Calu3 (cell line): ENCODE measurements around the gene SIM2. TPM values are rescaled to one million over a fixed set of nuclear protein-coding genes. Genes with fewer than 3 reads are reported as not detected.

Source experiments
- BruUV-seq: library from RNA; stranded (reverse); fragments of 400-500 nt; replicated peaks from 2 replicates; lab custom pipeline; 2021; lab: Mats Ljungman, UMichigan
- CTCF ChIA-PET: fragments of 300-600 bp; sonication (Branson Sonifier 250); formaldehyde crosslinking; loops from one replicate; lab custom pipeline; 2022; ENCODE audit warnings: antibody characterized with exemption; lab: Charles Lee
- DNase-seq: peaks from one replicate; pipeline ENCODE4 v3.0.0; 2022
- H3K27ac Mint-ChIP-seq: one replicate; pipeline ENCODE4 v1.8.0; 2022; ENCODE audit warnings: mixed read lengths; ENCODE audit not compliant: unreplicated experiment
- H3K27me3 Mint-ChIP-seq: one replicate; pipeline ENCODE4 v1.8.0; 2022; ENCODE audit warnings: mixed read lengths; ENCODE audit not compliant: unreplicated experiment
- H3K36me3 Mint-ChIP-seq: one replicate; pipeline ENCODE4 v1.8.0; 2022; ENCODE audit warnings: mild to moderate bottlenecking, moderate library complexity, mixed read lengths; ENCODE audit not compliant: insufficient read depth, unreplicated experiment
- H3K4me1 Mint-ChIP-seq: one replicate; pipeline ENCODE4 v1.8.0; 2022; ENCODE audit warnings: mild to moderate bottlenecking, low read depth, mixed read lengths; ENCODE audit not compliant: unreplicated experiment
- H3K4me3 Mint-ChIP-seq: one replicate; pipeline ENCODE4 v1.8.0; 2022; ENCODE audit warnings: mild to moderate bottlenecking, low read depth, moderate library complexity, mixed read lengths; ENCODE audit not compliant: unreplicated experiment
- H3K9me3 Mint-ChIP-seq: one replicate; pipeline ENCODE4 v1.8.0; 2022; ENCODE audit warnings: low read depth, mixed read lengths; ENCODE audit not compliant: unreplicated experiment
- intact Hi-C: fragments of 100-400 bp; cut with micrococcal nuclease; formaldehyde crosslinking; loops from one replicate; pipeline ENCODE4 v1.10.0; 2022; ENCODE audit not compliant: unreplicated experiment
- total RNA-seq: library from RNA; stranded (reverse); gene quantifications from 2 replicates; pipeline ENCODE4 v1.2.3, GENCODE V29; 2022
- TF ChIP-seq, protein P1 (sequence below): fragments of 200-600 bp; IDR thresholded peaks from one replicate; pipeline ENCODE4 v1.8.0; 2022; ENCODE audit warnings: antibody characterized with exemption; ENCODE audit not compliant: unreplicated experiment

The SIM2 gene
- total RNA-seq, 1 experiment from 2014 or later = 15.4 TPM

DNA sequence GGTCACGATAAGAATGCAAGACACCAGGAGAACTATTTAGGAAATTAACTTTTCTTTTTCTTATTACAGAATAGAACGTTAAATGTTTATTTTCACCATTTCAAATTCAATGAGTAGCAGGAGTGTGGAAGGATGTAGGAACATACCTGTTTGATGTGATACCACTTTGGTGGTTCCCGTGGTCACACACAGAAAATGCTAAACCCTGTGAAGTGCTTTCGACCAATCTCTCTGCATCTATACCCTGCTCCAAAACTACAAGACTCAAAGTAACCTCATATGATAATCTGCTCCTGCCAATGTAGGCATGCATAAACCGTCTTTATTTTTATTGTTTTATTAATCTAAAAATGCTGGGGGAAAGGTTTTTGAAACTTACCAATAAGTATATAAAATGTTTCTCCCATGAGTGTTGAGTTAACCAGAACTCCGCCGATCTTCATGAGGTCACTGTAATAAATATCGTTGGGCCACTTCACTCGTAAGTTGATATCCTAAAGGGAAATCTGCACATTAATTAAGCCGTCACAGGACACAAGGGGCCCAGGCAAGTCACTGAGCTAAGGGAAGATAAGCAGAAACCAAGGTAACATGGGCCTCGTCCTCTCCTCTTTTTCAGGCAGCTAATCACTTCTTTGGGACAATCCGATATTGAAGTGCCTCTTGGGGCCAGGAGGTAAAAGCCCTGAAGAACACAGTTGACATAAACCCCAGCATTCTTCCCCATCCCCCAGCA, 60.6 kb downstream of the SIM2 start:
- H3K4me3 Mint-ChIP-seq = no peak overlapping the region
- H3K9me3 Mint-ChIP-seq = no peaks in the 10 kb centered on the region
- no peak overlapping the region for H3K27ac Mint-ChIP-seq
- H3K4me1 Mint-ChIP-seq = no peaks in the 10 kb centered on the region
- TF ChIP-seq, protein P1, sequence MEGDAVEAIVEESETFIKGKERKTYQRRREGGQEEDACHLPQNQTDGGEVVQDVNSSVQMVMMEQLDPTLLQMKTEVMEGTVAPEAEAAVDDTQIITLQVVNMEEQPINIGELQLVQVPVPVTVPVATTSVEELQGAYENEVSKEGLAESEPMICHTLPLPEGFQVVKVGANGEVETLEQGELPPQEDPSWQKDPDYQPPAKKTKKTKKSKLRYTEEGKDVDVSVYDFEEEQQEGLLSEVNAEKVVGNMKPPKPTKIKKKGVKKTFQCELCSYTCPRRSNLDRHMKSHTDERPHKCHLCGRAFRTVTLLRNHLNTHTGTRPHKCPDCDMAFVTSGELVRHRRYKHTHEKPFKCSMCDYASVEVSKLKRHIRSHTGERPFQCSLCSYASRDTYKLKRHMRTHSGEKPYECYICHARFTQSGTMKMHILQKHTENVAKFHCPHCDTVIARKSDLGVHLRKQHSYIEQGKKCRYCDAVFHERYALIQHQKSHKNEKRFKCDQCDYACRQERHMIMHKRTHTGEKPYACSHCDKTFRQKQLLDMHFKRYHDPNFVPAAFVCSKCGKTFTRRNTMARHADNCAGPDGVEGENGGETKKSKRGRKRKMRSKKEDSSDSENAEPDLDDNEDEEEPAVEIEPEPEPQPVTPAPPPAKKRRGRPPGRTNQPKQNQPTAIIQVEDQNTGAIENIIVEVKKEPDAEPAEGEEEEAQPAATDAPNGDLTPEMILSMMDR = no peak
- CTCF ChIA-PET = no interaction called here
- intact Hi-C loops = loop anchor here (5.0 kb wide), 1 partner anchor 168 kb away; no protein-coding TSS in a partner anchor
- no peak for DNase-seq
- BruUV-seq = no TSS peak
- peaks cover 5% of the 10 kb centered on the region for H3K36me3 Mint-ChIP-seq
- no peaks in the 10 kb centered on the region for H3K27me3 Mint-ChIP-seq

DNA sequence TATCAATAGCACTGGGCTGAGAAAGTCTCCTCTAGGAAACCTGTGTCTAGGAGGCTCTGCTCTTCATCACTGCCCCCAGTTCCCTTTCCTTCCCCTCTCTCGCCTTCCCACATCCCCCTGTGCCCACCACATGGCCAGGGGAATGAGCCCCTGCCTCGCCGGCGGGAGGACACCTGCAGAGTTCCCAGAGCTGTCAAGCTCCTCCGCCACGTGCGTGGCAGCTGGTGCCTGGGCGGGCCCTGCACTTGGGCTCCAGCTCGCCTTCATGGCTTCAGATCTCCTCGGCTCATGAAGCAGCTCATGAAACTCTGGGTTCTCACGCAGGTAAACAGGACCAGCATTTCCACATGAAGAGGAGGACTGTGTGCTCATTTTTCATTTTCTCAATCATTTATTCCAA, 62.8 kb downstream of the SIM2 start:
- intact Hi-C loops = no loop called here
- no peaks in the 10 kb centered on the region for H3K27me3 Mint-ChIP-seq
- CTCF ChIA-PET = no interaction called here
- H3K27ac Mint-ChIP-seq = no peak overlapping the region
- TF ChIP-seq, protein P1 = no peak
- DNase-seq = no peak
- no TSS peak for BruUV-seq
- H3K9me3 Mint-ChIP-seq = no peaks in the 10 kb centered on the region
- H3K36me3 Mint-ChIP-seq = peaks cover 5% of the 10 kb centered on the region
- no peak overlapping the region for H3K4me3 Mint-ChIP-seq
- H3K4me1 Mint-ChIP-seq = peaks cover 4% of the 10 kb centered on the region

DNA sequence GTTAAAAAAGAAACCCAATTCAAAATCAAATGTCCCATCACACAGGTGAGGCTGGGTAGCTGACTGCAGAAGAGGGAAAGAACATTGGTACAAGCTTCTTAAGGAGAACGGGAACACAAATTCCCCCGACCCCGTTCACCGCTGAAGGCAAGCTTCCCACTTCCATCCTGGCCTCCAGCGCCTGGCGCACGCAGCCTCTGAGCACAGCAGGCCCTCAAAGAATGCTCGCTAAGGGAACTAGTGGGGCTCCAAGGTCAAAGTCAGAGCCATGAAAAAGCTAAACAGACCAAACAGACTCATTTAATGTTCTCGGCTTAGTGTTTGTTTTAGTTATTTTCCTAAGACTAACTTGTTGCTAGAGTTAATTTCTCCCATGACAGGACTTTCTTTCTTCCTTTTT, 63.7 kb downstream of the SIM2 start:
- Mint-ChIP-seq H3K4me3 (no peak overlapping the region), H3K9me3 (no peaks in the 10 kb centered on the region), H3K4me1 (peaks cover 11% of the 10 kb centered on the region), H3K36me3 (peaks cover 5% of the 10 kb centered on the region), H3K27me3 (no peaks in the 10 kb centered on the region), H3K27ac (no peak overlapping the region)
- CTCF ChIA-PET = no interaction called here
- TF ChIP-seq, protein P1 = no peak
- BruUV-seq = no TSS peak
- intact Hi-C loops = no loop called here
- DNase-seq = no peak

DNA sequence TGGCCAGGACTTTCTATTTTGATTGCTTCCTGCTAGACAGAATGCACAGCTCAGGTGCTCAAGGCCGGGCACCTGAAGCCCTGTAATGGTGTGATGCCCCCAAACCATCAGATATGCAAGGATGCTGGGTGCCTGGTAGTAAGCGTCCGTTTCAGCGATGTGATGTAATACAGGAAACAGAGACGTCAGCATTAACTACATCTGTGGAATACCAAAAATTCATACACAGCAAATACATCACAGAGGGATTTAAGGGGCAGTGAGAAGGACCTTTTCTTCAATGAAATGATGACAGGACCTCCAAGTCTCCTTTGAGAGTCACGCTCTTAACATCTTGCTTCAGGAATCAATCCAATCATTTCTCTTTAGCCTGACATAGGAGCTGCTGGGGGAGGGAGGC, 64.4 kb downstream of the SIM2 start:
- no peak overlapping the region for H3K27ac Mint-ChIP-seq
- TF ChIP-seq, protein P1 = no peak
- BruUV-seq = no TSS peak
- H3K4me1 Mint-ChIP-seq = peaks cover 11% of the 10 kb centered on the region
- intact Hi-C loops = no loop called here
- no peaks in the 10 kb centered on the region for H3K9me3 Mint-ChIP-seq
- H3K4me3 Mint-ChIP-seq = no peak overlapping the region
- H3K27me3 Mint-ChIP-seq = no peaks in the 10 kb centered on the region
- CTCF ChIA-PET = no interaction called here
- DNase-seq = no peak
- H3K36me3 Mint-ChIP-seq = peaks cover 5% of the 10 kb centered on the region
